Osteoblast (primary cell): ENCODE measurements around the gene PCSK9. TPM values are rescaled to one million over a fixed set of nuclear protein-coding genes. Genes with fewer than 3 reads are reported as not detected.
A peak's percentile ranks its signal among the peaks of the same experiment; 100 is the strongest.

Experiments
- DNase-seq: peaks from one replicate; pipeline ENCODE4 v3.0.0; 2011; ENCODE audit warnings: low spot score, mixed read lengths; ENCODE audit not compliant: insufficient read length; ENCODE audit errors: missing footprints
- H2AFZ ChIP-seq: 2 replicates; pipeline ENCODE4 v1.6.0; 2011; ENCODE audit warnings: mild to moderate bottlenecking, low read length
- H3K27ac ChIP-seq: 2 replicates; pipeline ENCODE4 v1.5.1; 2011; ENCODE audit warnings: mild to moderate bottlenecking, low read depth, low read length, moderate library complexity
- H3K27me3 ChIP-seq: 2 replicates; pipeline ENCODE4 v1.6.0; 2012; ENCODE audit warnings: mild to moderate bottlenecking, control low read depth, inconsistent platforms, low read length, moderate library complexity; ENCODE audit not compliant: insufficient read depth
- H3K36me3 ChIP-seq: 2 replicates; pipeline ENCODE4 v1.5.1; 2011; ENCODE audit warnings: mild to moderate bottlenecking, low read length, control low read depth, moderate library complexity; ENCODE audit not compliant: insufficient read depth
- H3K4me1 ChIP-seq: 2 replicates; pipeline ENCODE4 v1.5.1; 2011; ENCODE audit warnings: mild to moderate bottlenecking, low read length, control low read depth, moderate library complexity; ENCODE audit not compliant: insufficient read depth
- H3K4me2 ChIP-seq: 2 replicates; pipeline ENCODE4 v1.6.0; 2011; ENCODE audit warnings: mild to moderate bottlenecking, low read length; ENCODE audit not compliant: insufficient read depth
- H3K4me3 ChIP-seq: fragments of 200-600 bp; sonication (generic); 3 replicates; pipeline ENCODE4 v1.5.1; 2012; ENCODE audit warnings: mild to moderate bottlenecking, low read length, inconsistent platforms; ENCODE audit not compliant: insufficient read depth
- H3K79me2 ChIP-seq: 2 replicates; pipeline ENCODE4 v1.6.0; 2012; ENCODE audit warnings: mild to moderate bottlenecking, low read length, control low read depth, inconsistent platforms; ENCODE audit not compliant: insufficient read depth
- H3K9me3 ChIP-seq: 2 replicates; pipeline ENCODE4 v1.5.1; 2011; ENCODE audit warnings: low read depth, low read length, control low read depth
- H4K20me1 ChIP-seq: 2 replicates; pipeline ENCODE4 v1.6.0; 2012; ENCODE audit warnings: mild to moderate bottlenecking, low read length, control low read depth; ENCODE audit not compliant: insufficient read depth
- CTCF ChIP-seq: IDR thresholded peaks from 2 replicates; pipeline ENCODE4 v1.5.1; 2011; ENCODE audit warnings: mild to moderate bottlenecking, low read depth, low read length, moderate library complexity; ENCODE audit errors: extremely low read depth
- total RNA-seq: library from RNA; depleted of rRNA; stranded (reverse); fragments of >200 nt; gene quantifications from 2 replicates; pipeline ENCODE4 v1.2.3, GENCODE V29; 2012

The PCSK9 gene
- total RNA-seq, 1 donor = 6.5 TPM

GRCh38 chr1:55071477-55071876 is 32.1 kb downstream of the PCSK9 start:
- H3K36me3 ChIP-seq = peaks cover 82% of the 10 kb centered on the region

GRCh38 chr1:55073187-55073916 is 34.0 kb downstream of the PCSK9 start:
- Histone ChIP-seq H3K4me1 (no peaks in the 10 kb centered on the region), H3K27me3 (no peaks in the 10 kb centered on the region), H4K20me1 (no peaks in the 10 kb centered on the region), H3K9me3 (no peaks in the 10 kb centered on the region), H3K36me3 (peaks cover 84% of the 10 kb centered on the region), H3K4me2 (no peak overlapping the region), H3K79me2 (no peaks in the 10 kb centered on the region), H3K4me3 (no peak overlapping the region), H2AFZ (no peak overlapping the region), H3K27ac (no peak overlapping the region)
- no peak for DNase-seq
- no peak for TF ChIP-seq CTCF

More at GRCh38 chr1:55071477-55071876, 32.1 kb downstream of the PCSK9 start:
- Histone ChIP-seq H3K4me2 (no peak overlapping the region), H3K27ac (no peak overlapping the region), H2AFZ (no peak overlapping the region), H4K20me1 (no peaks in the 10 kb centered on the region), H3K79me2 (no peaks in the 10 kb centered on the region), H3K4me1 (no peaks in the 10 kb centered on the region), H3K27me3 (no peaks in the 10 kb centered on the region), H3K4me3 (no peak overlapping the region), H3K9me3 (no peaks in the 10 kb centered on the region)
- DNase-seq = peak; percentile 78
- TF ChIP-seq CTCF = peak; percentile 44

- H3K27ac ChIP-seq = no peak overlapping the region
- H3K4me1 ChIP-seq = no peaks in the 10 kb centered on the region
- H3K4me2 ChIP-seq = no peak overlapping the region
- no peaks in the 10 kb centered on the region for H3K27me3 ChIP-seq
- no peak overlapping the region for H2AFZ ChIP-seq
- DNase-seq = no peak
- no peaks in the 10 kb centered on the region for H3K9me3 ChIP-seq
- no peaks in the 10 kb centered on the region for H3K79me2 ChIP-seq
- TF ChIP-seq CTCF = no peak
- no peaks in the 10 kb centered on the region for H4K20me1 ChIP-seq
- H3K36me3 ChIP-seq = peaks cover 82% of the 10 kb centered on the region
- no peak overlapping the region for H3K4me3 ChIP-seq
Measured at GRCh38 chr1:55074455-55074854, 35.1 kb downstream of the PCSK9 start.

- Histone ChIP-seq H3K79me2 (no peaks in the 10 kb centered on the region), H3K4me2 (no peak overlapping the region)
Measured at GRCh38 chr1:55076356-55076755, 37.0 kb downstream of the PCSK9 start.

More at GRCh38 chr1:55076356-55076755, 37.0 kb downstream of the PCSK9 start:
- Histone ChIP-seq H3K4me1 (peaks cover 7% of the 10 kb centered on the region), H3K4me3 (no peak overlapping the region), H3K27me3 (no peaks in the 10 kb centered on the region), H2AFZ (no peak overlapping the region), H3K36me3 (peaks cover 79% of the 10 kb centered on the region), H4K20me1 (no peaks in the 10 kb centered on the region), H3K27ac (no peak overlapping the region), H3K9me3 (no peaks in the 10 kb centered on the region)
- peak; percentile 15 for DNase-seq
- no peak for TF ChIP-seq CTCF
